CD4-positive, alpha-beta T cell treated with Interleukin-6 at 100 ng/mL for 8 hours (primary cell): ENCODE measurements around the gene NCAPG2.
"Not testable (repeated sequence)": the region's sequence is repeated elsewhere in the genome, so short reads cannot be mapped to it uniquely, and the experiment has no call there.

Experiments used
- DNase-seq: peaks from one replicate; pipeline ENCODE4 v3.0.0-alpha.2; 2020; ENCODE audit warnings: mixed read lengths, low spot score

NCAPG2 gene

GRCh38 chr7:158676171-158676840 lies 28.3 kb downstream of the NCAPG2 start:
- DNase-seq = no peak

GRCh38 chr7:158672975-158673374 lies 31.6 kb downstream of the NCAPG2 start:
- DNase-seq = no peak

- not testable (repeated sequence) for DNase-seq
Observed at GRCh38 chr7:158668086-158668485, 36.5 kb downstream of the NCAPG2 start.

- not testable (repeated sequence) for DNase-seq
Observed at GRCh38 chr7:158666966-158667678, 37.5 kb downstream of the NCAPG2 start.

GRCh38 chr7:158666401-158666800 lies 38.2 kb downstream of the NCAPG2 start:
- DNase-seq = no peak

- no peak for DNase-seq
Observed at GRCh38 chr7:158664406-158664805, 40.2 kb downstream of the NCAPG2 start.

- no peak for DNase-seq
Observed at GRCh38 chr7:158663428-158663741, 41.2 kb downstream of the NCAPG2 start.

- DNase-seq = no peak
Observed at GRCh38 chr7:158662610-158663427, 41.8 kb downstream of the NCAPG2 start.

- DNase-seq = no peak
Observed at GRCh38 chr7:158658475-158658874, 46.1 kb downstream of the NCAPG2 start.

GRCh38 chr7:158657189-158657746 lies 47.3 kb downstream of the NCAPG2 start:
- DNase-seq = no peak

- DNase-seq = no peak
Observed at GRCh38 chr7:158655931-158656441, 48.6 kb downstream of the NCAPG2 start.

GRCh38 chr7:158655507-158655906 lies 49.1 kb downstream of the NCAPG2 start:
- DNase-seq = no peak

GRCh38 chr7:158651968-158652565 lies 52.5 kb downstream of the NCAPG2 start:
- no peak for DNase-seq

GRCh38 chr7:158650821-158651225 lies 53.8 kb downstream of the NCAPG2 start:
- no peak for DNase-seq

GRCh38 chr7:158649279-158649678 lies 55.3 kb downstream of the NCAPG2 start:
- no peak for DNase-seq

GRCh38 chr7:158648787-158649186 lies 55.8 kb downstream of the NCAPG2 start:
- DNase-seq = no peak

- no peak for DNase-seq
Observed at GRCh38 chr7:158648168-158648567, 56.4 kb downstream of the NCAPG2 start.

- DNase-seq = no peak
Observed at GRCh38 chr7:158647475-158647792, 57.2 kb downstream of the NCAPG2 start.

GRCh38 chr7:158646766-158647474 lies 57.7 kb downstream of the NCAPG2 start:
- DNase-seq = no peak

GRCh38 chr7:158645842-158646241 lies 58.8 kb downstream of the NCAPG2 start:
- no peak for DNase-seq

GRCh38 chr7:158642149-158642548 lies 62.5 kb downstream of the NCAPG2 start:
- no peak for DNase-seq

GRCh38 chr7:158638001-158638400 lies 66.6 kb downstream of the NCAPG2 start:
- DNase-seq = no peak
